Measurements from ENCODE around the gene HTR3A. TPM values are rescaled to one million over a fixed set of nuclear protein-coding genes. Genes with fewer than 3 reads are reported as not detected.

Gene HTR3A
- total and polyA plus RNA-seq, 2 of the 13 experiments (the other 11 are each of a cell fraction or from before 2014, with no cell fraction given) = not detected

- TF ChIP-seq, protein P1, sequence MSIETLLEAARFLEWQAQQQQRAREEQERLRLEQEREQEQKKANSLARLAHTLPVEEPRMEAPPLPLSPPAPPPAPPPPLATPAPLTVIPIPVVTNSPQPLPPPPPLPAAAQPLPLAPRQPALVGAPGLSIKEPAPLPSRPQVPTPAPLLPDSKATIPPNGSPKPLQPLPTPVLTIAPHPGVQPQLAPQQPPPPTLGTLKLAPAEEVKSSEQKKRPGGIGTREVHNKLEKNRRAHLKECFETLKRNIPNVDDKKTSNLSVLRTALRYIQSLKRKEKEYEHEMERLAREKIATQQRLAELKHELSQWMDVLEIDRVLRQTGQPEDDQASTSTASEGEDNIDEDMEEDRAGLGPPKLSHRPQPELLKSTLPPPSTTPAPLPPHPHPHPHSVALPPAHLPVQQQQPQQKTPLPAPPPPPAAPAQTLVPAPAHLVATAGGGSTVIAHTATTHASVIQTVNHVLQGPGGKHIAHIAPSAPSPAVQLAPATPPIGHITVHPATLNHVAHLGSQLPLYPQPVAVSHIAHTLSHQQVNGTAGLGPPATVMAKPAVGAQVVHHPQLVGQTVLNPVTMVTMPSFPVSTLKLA (IDR thresholded peaks at IDR 0.05) = no peak
- no peak for TF ChIP-seq GTF2F1 (IDR thresholded peaks at IDR 0.05; ENCODE audit: low read length)
- no peak for TF ChIP-seq ZNF704 (CRISPR knock-in tag; IDR thresholded peaks at IDR 0.05; ENCODE audit: borderline replicate concordance)
- TF ChIP-seq, protein P2, sequence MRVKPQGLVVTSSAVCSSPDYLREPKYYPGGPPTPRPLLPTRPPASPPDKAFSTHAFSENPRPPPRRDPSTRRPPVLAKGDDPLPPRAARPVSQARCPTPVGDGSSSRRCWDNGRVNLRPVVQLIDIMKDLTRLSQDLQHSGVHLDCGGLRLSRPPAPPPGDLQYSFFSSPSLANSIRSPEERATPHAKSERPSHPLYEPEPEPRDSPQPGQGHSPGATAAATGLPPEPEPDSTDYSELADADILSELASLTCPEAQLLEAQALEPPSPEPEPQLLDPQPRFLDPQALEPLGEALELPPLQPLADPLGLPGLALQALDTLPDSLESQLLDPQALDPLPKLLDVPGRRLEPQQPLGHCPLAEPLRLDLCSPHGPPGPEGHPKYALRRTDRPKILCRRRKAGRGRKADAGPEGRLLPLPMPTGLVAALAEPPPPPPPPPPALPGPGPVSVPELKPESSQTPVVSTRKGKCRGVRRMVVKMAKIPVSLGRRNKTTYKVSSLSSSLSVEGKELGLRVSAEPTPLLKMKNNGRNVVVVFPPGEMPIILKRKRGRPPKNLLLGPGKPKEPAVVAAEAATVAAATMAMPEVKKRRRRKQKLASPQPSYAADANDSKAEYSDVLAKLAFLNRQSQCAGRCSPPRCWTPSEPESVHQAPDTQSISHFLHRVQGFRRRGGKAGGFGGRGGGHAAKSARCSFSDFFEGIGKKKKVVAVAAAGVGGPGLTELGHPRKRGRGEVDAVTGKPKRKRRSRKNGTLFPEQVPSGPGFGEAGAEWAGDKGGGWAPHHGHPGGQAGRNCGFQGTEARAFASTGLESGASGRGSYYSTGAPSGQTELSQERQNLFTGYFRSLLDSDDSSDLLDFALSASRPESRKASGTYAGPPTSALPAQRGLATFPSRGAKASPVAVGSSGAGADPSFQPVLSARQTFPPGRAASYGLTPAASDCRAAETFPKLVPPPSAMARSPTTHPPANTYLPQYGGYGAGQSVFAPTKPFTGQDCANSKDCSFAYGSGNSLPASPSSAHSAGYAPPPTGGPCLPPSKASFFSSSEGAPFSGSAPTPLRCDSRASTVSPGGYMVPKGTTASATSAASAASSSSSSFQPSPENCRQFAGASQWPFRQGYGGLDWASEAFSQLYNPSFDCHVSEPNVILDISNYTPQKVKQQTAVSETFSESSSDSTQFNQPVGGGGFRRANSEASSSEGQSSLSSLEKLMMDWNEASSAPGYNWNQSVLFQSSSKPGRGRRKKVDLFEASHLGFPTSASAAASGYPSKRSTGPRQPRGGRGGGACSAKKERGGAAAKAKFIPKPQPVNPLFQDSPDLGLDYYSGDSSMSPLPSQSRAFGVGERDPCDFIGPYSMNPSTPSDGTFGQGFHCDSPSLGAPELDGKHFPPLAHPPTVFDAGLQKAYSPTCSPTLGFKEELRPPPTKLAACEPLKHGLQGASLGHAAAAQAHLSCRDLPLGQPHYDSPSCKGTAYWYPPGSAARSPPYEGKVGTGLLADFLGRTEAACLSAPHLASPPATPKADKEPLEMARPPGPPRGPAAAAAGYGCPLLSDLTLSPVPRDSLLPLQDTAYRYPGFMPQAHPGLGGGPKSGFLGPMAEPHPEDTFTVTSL (CRISPR knock-in tag; IDR thresholded peaks at IDR 0.05; ENCODE audit: borderline replicate concordance) = no peak
- no peak for TF ChIP-seq POLR2AphosphoS2 (IDR thresholded peaks at IDR 0.05; ENCODE audit: low read depth, low read length)
- no peak for TF ChIP-seq GATA4 (IDR thresholded peaks at IDR 0.05; ENCODE audit: borderline replicate concordance, low read depth)
- TF ChIP-seq ZSCAN20 (CRISPR knock-in tag; IDR thresholded peaks at IDR 0.05; ENCODE audit: borderline replicate concordance) = no peak
- TF ChIP-seq ZFP1 (CRISPR knock-in tag; IDR thresholded peaks at IDR 0.05) = no peak
- TF ChIP-seq MAFF (IDR thresholded peaks at IDR 0.05; ENCODE audit: low read depth, low read length) = no peak
- TF ChIP-seq ZNF10 (CRISPR knock-in tag; IDR thresholded peaks at IDR 0.05; ENCODE audit: borderline replicate concordance, low read depth) = no peak
- TF ChIP-seq, protein P3, sequence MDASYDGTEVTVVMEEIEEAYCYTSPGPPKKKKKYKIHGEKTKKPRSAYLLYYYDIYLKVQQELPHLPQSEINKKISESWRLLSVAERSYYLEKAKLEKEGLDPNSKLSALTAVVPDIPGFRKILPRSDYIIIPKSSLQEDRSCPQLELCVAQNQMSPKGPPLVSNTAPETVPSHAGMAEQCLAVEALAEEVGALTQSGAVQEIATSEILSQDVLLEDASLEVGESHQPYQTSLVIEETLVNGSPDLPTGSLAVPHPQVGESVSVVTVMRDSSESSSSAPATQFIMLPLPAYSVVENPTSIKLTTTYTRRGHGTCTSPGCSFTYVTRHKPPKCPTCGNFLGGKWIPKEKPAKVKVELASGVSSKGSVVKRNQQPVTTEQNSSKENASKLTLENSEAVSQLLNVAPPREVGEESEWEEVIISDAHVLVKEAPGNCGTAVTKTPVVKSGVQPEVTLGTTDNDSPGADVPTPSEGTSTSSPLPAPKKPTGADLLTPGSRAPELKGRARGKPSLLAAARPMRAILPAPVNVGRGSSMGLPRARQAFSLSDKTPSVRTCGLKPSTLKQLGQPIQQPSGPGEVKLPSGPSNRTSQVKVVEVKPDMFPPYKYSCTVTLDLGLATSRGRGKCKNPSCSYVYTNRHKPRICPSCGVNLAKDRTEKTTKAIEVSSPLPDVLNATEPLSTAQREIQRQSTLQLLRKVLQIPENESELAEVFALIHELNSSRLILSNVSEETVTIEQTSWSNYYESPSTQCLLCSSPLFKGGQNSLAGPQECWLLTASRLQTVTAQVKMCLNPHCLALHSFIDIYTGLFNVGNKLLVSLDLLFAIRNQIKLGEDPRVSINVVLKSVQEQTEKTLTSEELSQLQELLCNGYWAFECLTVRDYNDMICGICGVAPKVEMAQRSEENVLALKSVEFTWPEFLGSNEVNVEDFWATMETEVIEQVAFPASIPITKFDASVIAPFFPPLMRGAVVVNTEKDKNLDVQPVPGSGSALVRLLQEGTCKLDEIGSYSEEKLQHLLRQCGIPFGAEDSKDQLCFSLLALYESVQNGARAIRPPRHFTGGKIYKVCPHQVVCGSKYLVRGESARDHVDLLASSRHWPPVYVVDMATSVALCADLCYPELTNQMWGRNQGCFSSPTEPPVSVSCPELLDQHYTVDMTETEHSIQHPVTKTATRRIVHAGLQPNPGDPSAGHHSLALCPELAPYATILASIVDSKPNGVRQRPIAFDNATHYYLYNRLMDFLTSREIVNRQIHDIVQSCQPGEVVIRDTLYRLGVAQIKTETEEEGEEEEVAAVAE (CRISPR knock-in tag; IDR thresholded peaks at IDR 0.05; ENCODE audit: borderline replicate concordance) = no peak
- TF ChIP-seq SRSF9 (IDR thresholded peaks at IDR 0.05; ENCODE audit: borderline replicate concordance, insufficient read depth, low read depth, low read length, poor library complexity, severe bottlenecking) = no peak
- no peak for DNase-seq (ENCODE audit: low spot score)
- no peak for ATAC-seq
- ChIA-PET CTCF (ENCODE audit: low intra/inter-chr PET ratio, low total read pairs) (no interaction called here), POLR2A (no interaction called here)
- H3K4me2 ChIP-seq (ENCODE audit: low read depth, low read length) = no peak overlapping the region
- H2AFZ ChIP-seq (ENCODE audit: low read length) = no peak overlapping the region
- no peaks in the 10 kb centered on the region for H3K79me2 ChIP-seq (ENCODE audit: insufficient read depth, low read length)
- no peak for FAIRE-seq
- H3K4me1 ChIP-seq (ENCODE audit: insufficient read depth, low read length) = no peaks in the 10 kb centered on the region
- in situ Hi-C loops (cut with HindIII; ENCODE audit: extremely low pct_ligation_motif_present, low pct_unique_long_range_greater_than_20kb) = no loop called here
- no peaks in the 10 kb centered on the region for H3K36me3 ChIP-seq (replicated peaks in 1 of 2; ENCODE audit: control insufficient read depth in 1 of 2, insufficient read depth in 2 of 2, low read length in 2 of 2)
- H3K9ac ChIP-seq (ENCODE audit: insufficient read depth, low read depth, low read length) = no peak overlapping the region
- H3K4me3 ChIP-seq (replicated peaks in 1 of 3; ENCODE audit: insufficient read depth in 1 of 3, low read depth in 2 of 3, low read length in 3 of 3) = no peak overlapping the region
- intact Hi-C loops (cut with micrococcal nuclease; ENCODE audit: unreplicated experiment) = no loop called here
- H3K9me3 ChIP-seq (ENCODE audit: low read length) = no peaks in the 10 kb centered on the region
- BruUV-seq (replicated peaks) = no TSS peak
- H3K27ac ChIP-seq (ENCODE audit: extremely low read length, insufficient read depth, low read length) = no peak overlapping the region
- H3K27me3 ChIP-seq (ENCODE audit: control insufficient read depth in 1 of 2, insufficient read depth in 2 of 2, low read length in 2 of 2) = peaks cover 9 to 65% of the 10 kb centered on the region in 2 experiments
- no peaks in the 10 kb centered on the region for H4K20me1 ChIP-seq (ENCODE audit: insufficient read depth, low read length)
Observed at GRCh38 chr11:113982306-113982705, 7.4 kb downstream of the HTR3A start.

Measured in HepG2 (cell line).